WTC11 (cell line): ENCODE data around the gene DSE.

ENCODE experiments used
- CREB1 ChIP-seq: sonication (generic); formaldehyde crosslinking; IDR thresholded peaks from 2 replicates; pipeline ENCODE4 v1.8.0; 2023; ENCODE audit warnings: mild to moderate bottlenecking, missing genetic modification reagents
- ESRRA ChIP-seq: sonication (generic); formaldehyde crosslinking; IDR thresholded peaks from 2 replicates; pipeline ENCODE4 v1.8.1; 2022; ENCODE audit warnings: mild to moderate bottlenecking, missing genetic modification reagents, borderline replicate concordance
- NFYB ChIP-seq: sonication (generic); formaldehyde crosslinking; conservative IDR thresholded peaks from 2 replicates; pipeline ENCODE4 v1.8.0; 2022; ENCODE audit warnings: low read depth, missing genetic modification reagents
- TF ChIP-seq, protein P1 (sequence below): sonication (generic); formaldehyde crosslinking; IDR thresholded peaks from 2 replicates; pipeline ENCODE4 v1.8.1; 2023; ENCODE audit warnings: mild to moderate bottlenecking, missing genetic modification reagents, borderline replicate concordance
- TF ChIP-seq, protein P2 (sequence below): fragments of 200-600 bp; IDR thresholded peaks from 2 replicates; pipeline ENCODE4 v1.8.0; 2022; ENCODE audit warnings: antibody characterized with exemption
- TF ChIP-seq, protein P3 (sequence below): sonication (generic); formaldehyde crosslinking; IDR thresholded peaks from 2 replicates; pipeline ENCODE4 v1.8.0; 2022; ENCODE audit warnings: mild to moderate bottlenecking, missing genetic modification reagents
- TF ChIP-seq, protein P4 (sequence below): sonication (generic); formaldehyde crosslinking; IDR thresholded peaks from 2 replicates; pipeline ENCODE4 v1.8.0; 2022; ENCODE audit warnings: mild to moderate bottlenecking, missing genetic modification reagents

DNA sequence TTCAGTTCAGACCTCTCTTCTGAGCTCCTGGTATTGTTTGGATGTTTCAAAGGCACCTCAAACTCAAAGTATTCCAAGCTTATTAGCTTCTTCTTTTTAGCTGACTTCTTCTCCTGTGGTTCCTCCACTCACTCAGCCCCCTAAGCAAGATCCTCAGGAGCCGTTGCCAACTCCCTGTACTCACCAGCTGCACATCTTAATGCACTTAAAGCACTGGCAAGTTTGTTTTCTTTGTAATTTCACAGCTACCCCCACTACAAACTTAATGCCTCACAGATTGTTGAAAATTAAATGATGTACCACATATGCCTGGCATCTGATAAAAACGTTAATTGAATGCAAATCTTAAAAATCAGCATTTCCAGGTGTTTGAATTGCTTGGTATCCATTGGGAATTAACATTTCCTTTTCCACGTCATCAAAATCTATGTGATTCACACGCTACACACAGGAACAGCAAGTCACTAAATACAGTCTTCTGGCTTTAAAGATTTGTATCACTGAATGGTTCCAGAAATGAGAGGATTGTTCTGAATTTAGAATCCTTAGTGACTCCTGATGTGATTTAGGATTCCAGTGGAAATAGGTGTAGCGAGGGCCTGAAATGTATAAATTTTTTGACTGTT, 114.9 kb downstream of the DSE start:
- TF ChIP-seq, protein P1, sequence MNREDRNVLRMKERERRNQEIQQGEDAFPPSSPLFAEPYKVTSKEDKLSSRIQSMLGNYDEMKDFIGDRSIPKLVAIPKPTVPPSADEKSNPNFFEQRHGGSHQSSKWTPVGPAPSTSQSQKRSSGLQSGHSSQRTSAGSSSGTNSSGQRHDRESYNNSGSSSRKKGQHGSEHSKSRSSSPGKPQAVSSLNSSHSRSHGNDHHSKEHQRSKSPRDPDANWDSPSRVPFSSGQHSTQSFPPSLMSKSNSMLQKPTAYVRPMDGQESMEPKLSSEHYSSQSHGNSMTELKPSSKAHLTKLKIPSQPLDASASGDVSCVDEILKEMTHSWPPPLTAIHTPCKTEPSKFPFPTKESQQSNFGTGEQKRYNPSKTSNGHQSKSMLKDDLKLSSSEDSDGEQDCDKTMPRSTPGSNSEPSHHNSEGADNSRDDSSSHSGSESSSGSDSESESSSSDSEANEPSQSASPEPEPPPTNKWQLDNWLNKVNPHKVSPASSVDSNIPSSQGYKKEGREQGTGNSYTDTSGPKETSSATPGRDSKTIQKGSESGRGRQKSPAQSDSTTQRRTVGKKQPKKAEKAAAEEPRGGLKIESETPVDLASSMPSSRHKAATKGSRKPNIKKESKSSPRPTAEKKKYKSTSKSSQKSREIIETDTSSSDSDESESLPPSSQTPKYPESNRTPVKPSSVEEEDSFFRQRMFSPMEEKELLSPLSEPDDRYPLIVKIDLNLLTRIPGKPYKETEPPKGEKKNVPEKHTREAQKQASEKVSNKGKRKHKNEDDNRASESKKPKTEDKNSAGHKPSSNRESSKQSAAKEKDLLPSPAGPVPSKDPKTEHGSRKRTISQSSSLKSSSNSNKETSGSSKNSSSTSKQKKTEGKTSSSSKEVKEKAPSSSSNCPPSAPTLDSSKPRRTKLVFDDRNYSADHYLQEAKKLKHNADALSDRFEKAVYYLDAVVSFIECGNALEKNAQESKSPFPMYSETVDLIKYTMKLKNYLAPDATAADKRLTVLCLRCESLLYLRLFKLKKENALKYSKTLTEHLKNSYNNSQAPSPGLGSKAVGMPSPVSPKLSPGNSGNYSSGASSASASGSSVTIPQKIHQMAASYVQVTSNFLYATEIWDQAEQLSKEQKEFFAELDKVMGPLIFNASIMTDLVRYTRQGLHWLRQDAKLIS: no peak
- TF ChIP-seq NFYB (CRISPR knock-in tag): no peak
- TF ChIP-seq, protein P2, sequence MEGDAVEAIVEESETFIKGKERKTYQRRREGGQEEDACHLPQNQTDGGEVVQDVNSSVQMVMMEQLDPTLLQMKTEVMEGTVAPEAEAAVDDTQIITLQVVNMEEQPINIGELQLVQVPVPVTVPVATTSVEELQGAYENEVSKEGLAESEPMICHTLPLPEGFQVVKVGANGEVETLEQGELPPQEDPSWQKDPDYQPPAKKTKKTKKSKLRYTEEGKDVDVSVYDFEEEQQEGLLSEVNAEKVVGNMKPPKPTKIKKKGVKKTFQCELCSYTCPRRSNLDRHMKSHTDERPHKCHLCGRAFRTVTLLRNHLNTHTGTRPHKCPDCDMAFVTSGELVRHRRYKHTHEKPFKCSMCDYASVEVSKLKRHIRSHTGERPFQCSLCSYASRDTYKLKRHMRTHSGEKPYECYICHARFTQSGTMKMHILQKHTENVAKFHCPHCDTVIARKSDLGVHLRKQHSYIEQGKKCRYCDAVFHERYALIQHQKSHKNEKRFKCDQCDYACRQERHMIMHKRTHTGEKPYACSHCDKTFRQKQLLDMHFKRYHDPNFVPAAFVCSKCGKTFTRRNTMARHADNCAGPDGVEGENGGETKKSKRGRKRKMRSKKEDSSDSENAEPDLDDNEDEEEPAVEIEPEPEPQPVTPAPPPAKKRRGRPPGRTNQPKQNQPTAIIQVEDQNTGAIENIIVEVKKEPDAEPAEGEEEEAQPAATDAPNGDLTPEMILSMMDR: no peak
- TF ChIP-seq, protein P3, sequence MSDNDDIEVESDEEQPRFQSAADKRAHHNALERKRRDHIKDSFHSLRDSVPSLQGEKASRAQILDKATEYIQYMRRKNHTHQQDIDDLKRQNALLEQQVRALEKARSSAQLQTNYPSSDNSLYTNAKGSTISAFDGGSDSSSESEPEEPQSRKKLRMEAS: no peak
- TF ChIP-seq ESRRA (CRISPR knock-in tag): no peak
- TF ChIP-seq, protein P4, sequence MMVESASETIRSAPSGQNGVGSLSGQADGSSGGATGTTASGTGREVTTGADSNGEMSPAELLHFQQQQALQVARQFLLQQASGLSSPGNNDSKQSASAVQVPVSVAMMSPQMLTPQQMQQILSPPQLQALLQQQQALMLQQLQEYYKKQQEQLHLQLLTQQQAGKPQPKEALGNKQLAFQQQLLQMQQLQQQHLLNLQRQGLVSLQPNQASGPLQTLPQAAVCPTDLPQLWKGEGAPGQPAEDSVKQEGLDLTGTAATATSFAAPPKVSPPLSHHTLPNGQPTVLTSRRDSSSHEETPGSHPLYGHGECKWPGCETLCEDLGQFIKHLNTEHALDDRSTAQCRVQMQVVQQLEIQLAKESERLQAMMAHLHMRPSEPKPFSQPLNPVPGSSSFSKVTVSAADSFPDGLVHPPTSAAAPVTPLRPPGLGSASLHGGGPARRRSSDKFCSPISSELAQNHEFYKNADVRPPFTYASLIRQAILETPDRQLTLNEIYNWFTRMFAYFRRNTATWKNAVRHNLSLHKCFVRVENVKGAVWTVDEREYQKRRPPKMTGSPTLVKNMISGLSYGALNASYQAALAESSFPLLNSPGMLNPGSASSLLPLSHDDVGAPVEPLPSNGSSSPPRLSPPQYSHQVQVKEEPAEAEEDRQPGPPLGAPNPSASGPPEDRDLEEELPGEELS (CRISPR knock-in tag): no peak
- no peak for TF ChIP-seq CREB1 (CRISPR knock-in tag)
